Esophagus mucosa (tissue), 1 donor: ENCODE data around the gene CCDC170. TPM values are rescaled to one million over a fixed set of nuclear protein-coding genes. Genes with fewer than 3 reads are reported as not detected.

ENCODE experiments used
- ATAC-seq: fragments of 200-7000 bp; cut with Tn5 transposase; one replicate; pipeline ENCODE4 v1.9.1; 2020
- total RNA-seq: library from RNA; stranded (reverse); gene quantifications from one replicate; pipeline ENCODE4 v1.2.4, GENCODE V29; 2023
- donor health status: DM: yes; HTN: yes; CAD: no.

CCDC170 gene
- total RNA-seq, 1 donor from 2014 or later, result 0.04 TPM

DNA sequence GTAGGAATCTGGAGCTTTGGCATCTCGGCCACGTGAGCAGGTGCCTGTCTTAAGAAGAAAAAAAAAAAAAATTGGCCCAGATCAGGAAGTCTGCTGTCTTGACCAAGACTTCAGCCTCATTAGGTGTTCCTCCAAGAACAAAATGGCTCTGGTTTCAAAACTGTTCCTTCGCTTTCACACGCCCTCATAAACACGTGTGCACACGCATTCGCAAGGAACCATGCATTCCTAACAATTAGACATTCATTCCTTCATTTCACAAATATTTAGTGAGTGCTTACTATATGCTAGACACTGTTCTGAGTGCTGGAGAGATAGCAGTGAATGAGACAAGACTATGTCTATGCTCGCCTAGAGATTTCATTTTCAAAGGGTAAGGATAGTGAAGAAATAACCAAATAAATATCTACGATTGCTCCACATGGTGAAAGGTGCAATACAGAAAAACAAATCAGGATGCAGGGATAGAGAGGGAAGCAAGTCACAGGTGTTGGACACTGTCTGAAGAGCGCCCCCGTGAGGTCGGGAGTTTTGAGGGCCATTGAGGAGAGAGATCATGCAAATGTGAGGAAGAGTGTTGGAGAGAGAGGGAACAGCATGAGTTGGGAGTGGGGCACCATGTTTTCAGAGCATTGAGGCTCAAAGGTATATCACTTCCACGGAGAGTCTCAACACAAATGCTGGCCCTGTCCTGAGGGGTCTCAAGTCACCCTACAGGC lies 53.3 kb downstream of the CCDC170 start:
- no peak for ATAC-seq

GRCh38 chr6:151548201-151548600 lies 54.4 kb downstream of the CCDC170 start:
- no peak for ATAC-seq

DNA sequence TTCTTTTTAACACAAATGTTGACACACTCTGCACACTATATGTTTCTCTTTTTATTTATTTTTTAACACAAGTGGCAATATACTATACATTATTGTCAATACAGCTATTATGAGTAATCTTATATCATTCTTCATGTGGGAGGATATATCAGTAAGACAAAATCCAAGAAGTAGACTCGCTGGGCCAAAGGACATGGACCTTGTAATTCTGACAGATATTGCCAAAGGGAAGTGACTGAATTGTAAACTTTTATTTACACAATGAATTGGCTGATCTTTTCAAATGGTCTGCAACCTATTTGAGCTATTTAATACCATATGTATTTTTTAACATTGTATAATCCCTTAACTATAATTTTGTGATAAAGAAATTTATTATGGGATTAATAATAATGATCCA lies 56.0 kb downstream of the CCDC170 start:
- ATAC-seq, result no peak

DNA sequence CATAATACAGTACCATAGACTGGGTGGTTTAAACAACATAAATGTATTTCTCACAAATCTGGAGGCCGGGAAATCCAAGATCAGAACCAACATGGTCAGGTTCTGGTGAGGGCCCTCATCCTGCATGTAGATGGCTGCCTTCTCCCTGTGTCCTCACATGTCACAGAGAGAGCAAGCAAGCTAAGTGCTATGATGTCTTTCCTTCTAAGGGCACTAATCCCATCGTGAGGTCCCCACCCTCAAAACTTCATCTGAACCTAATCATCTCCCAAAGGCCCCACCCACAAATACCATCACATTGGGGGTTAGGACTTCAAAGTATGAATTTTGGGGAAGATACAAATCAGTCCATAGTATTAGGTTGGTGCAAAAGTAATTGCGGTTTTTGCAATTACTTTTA lies 56.8 kb downstream of the CCDC170 start:
- no peak for ATAC-seq

DNA sequence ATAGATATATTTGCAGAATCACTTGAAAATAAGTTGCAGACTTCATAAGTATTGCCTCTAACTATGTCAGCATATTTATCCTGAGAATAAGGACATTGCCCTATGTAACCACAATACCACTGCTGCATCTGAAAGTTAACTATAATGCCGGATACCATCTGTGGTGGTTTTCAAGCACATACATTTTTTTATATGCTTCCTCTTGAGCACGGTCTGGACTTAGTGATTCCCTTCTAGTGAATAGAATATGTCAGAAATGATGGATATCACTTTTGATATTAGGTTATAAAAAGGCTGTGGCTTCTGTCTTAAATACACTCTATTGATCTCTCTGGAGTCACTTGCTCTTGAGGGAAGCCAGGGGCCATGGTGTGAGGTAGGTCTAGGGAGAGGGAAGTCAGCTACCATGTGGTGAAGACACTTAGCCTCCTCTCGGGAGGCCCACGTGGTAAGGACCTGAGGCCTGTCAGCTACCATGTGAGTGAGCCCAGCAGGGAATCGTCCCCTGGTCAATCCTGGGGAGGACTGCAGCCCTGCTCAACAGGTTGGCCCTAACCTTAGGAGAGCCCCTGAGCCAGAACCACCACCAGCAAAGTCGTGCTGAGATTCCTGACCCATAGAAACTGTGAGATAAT lies 57.5 kb downstream of the CCDC170 start:
- no peak for ATAC-seq

DNA sequence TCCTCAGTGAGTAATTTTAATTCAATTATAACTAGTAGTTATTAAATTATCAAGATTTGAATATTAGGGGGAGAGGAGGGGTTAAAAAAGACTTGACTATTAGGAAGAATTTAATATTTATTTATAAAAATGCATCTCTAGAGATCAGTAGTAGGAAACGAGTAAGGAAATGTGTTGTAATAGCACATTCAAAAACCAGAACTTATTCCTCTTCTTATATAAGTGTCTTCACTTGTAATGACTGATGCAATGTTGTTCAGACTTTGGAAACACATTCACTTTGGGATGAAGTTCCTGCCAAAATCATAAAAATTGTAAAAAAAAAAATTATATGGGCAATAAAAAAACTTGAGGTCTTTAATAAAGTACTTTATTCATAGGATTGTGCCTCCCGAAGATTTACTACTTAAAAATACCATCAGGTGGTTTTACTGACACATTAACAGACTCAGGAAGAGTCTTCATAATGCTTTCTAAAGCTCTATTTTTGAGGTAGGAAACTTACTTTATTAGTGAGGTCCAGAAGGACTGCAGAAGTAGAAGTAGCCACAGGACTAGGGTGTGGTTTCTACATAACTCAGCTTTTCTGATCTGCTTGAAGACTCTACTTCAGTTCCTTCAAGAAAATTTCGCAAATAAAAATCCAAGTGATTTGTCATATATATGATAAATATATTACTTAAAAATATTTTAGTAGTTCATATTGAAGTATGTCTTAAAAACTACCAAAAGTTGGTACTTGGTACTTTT lies 59.8 kb downstream of the CCDC170 start:
- no peak for ATAC-seq

GRCh38 chr6:151561238-151561637 lies 67.4 kb downstream of the CCDC170 start:
- no peak for ATAC-seq

DNA sequence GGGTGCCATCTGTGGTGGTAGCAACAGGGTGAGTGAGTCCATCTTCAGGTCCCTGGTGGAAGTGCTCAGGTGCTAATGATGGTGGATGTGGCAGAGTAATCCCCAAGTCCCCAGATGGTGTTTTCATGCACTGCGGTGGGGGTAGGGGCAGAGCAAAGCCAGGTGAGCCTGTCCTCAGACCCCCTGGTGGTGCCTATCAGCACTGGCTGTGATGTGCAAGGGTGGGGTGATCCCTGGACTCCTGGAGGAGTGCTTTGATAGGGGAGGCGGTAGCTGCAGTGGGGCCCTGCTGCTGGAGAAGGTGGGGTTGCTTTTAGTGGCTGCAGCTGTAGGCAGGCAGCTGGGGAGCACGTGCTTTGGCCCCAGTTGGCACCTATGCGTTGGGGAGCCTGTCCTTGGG lies 70.8 kb downstream of the CCDC170 start:
- no peak for ATAC-seq

DNA sequence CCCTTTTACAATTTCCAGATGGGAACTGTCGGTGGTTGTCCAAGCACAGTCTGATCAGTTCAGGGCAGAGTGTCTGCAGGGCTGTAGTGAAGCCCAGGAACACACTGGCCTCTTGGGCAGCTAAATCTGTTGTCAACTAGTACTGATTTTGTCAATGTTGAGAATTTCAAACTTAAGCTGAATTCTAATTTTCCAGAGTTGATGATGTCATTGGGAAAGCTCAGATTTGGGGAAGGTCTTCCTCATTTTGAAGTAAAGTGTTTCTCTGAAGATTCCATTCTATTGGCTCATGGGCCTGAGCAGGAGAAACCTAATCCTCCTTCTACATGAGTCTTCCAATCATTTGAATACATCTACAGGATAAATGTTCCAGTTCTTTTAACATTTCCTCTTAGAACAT lies 72.1 kb downstream of the CCDC170 start:
- ATAC-seq, result no peak

DNA sequence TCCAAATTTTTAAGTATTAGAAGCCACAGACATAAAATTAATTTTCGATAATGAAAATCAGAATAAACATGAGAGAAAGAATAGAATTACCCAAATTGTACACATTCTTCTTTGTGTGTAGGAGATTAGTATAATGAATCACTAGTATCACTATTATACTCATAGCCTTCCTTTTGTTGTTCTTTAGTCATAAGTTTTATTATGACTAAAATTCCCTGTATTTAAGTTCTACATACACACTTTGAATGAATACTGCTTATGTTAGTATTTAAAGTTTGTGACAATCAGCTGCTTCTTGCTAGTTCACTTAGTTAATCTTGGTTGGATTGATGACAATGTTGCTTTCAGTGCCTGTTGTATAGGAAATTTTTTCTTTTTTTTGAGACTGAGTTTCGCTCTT lies 72.7 kb downstream of the CCDC170 start:
- peak; percentile 50 for ATAC-seq

GRCh38 chr6:151576633-151577032 lies 82.8 kb downstream of the CCDC170 start:
- no peak for ATAC-seq

GRCh38 chr6:151577257-151577656 lies 83.4 kb downstream of the CCDC170 start:
- ATAC-seq, result no peak

DNA sequence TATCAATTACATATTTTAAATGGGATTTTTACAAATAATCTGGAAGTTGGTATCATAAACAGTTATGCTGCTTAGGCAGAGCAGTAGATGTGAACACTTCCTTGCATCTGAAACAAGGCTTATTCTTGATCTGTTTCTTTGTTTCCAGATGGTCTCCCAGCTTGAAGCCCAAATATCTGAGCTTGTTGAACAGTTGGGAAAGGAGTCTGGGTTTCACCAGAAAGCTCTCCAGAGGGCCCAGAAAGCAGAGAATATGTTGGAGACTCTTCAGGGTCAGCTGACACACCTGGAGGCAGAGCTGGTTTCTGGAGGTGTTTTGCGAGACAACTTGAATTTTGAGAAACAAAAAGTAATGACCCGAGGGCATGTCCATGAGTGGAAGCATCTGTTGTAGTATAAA lies 91.9 kb downstream of the CCDC170 start:
- ATAC-seq, result no peak

GRCh38 chr6:151589667-151590066 lies 95.8 kb downstream of the CCDC170 start:
- no peak for ATAC-seq

DNA sequence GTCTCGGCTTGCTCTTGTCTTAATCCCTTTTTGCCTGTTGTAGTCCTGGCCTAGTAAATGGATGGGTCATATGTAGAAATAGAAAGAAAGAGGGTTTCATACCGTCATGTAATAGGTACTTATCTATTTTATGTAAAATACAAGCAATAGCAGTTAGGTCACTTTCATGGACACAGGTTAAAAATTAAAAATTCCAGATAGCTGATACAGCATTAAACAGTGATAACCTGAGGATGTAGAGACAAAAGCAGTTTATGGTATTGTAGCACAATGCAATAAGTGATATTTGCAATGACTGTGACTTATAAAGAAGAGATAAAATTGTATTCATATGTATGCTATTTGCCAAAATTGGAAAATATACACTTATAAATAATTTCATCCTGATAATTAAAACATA lies 96.9 kb downstream of the CCDC170 start:
- no peak for ATAC-seq

DNA sequence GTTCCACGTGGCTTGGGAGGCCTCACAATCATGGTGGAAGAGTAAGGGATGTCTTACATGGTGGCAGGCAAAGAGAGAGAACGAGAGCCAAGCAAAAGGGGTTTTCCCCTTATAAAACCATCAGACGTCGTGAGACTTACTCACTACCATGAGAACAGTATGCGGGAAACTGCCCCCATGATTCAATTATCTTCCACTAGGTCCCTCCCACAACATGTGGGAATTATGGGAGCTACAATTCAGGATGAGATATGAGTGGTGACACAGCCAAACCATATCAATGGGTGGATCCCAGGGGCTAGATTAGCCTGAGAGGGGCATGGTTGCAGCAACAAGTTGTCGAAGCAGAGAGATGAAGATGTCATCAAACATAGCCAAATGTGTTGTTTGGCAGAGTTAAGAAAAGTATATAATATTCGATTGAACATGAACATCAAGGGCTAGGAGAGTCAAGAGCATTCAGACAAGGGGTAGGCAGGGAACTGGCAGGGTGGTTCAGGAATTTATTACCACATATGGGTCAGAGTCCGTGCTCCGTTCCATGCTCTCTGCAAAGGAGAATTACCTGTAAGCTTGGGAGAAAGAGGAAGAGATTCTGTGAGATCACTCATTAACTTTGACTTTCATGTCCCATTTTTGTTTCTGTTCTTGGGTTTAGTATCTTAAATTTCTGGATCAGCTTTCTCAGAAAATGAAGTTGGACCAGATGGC lies 98.8 kb downstream of the CCDC170 start:
- no peak for ATAC-seq

DNA sequence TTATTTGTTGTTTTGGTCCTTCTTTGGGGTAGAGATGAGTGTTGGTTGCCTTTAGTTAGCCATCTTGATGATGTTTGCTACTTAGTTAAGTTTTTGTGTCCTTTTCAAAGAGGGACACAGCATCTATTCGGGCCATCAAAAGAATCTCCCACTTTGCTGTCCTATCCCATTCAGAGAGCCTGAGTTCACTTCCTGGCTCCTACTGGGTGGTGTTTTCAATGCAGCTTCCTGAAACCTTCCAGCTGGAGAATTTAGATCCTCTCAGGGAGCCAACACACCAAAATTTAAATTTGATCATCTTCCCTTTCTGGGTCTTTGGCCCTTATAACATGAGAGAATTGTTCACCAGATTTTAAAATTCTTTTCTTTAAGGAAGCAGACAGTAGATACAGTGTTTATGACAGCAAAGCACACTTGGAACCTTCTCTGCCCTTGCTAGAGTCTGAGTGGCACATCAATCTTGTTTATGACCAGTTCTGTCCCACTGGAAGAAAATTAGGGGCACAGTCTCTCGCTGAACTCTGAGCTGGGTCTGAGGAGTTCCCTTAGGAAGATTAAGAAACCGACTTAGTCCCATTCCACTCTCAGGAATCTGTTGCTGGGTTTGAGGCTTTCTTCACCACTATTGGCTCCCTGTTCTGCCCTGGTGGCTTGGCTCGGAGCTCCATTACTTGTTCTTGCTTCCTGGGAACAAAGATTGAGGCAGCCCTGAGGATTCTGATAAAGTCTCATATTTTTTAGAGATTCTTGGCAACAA lies 115.5 kb downstream of the CCDC170 start:
- ATAC-seq, result no peak

DNA sequence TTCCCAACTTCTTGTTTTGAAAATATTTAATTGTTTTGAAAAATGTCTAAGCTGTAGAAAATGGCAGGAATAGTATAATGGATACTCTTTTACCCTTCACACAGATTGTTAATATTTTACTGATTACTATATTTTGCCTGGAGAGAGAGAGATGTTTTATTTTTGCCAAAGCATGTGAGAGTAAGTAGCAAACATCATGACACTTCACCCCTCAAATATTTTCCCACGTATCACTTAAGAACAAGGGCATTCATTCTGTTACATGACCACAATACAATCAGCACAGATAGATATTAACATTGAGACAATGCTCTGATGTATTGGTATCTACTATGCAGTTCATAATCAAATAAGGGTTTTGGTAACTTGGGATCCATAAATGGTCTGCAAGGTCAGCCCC lies 116.5 kb downstream of the CCDC170 start:
- no peak for ATAC-seq

DNA sequence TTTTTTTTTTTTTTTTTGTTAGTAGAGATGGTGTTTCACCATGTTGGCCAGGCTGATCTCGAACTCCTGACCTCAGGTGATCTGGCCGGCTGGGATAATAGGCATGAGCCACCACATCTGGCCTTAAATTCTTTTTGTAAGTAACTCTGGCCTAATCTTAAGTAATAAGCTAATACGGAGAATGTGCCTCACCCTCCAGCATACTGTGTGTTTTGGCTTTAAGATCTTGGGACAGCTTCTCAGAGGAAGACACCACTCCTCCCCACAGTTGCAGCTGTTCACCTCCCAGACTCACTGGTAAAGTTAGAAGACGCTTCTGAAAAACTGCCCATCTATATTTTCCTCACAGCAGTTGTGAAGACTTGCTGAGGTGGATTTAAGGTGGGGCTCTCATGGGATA lies 120.8 kb downstream of the CCDC170 start:
- no peak for ATAC-seq

GRCh38 chr6:151616091-151616513 lies 122.3 kb downstream of the CCDC170 start:
- ATAC-seq, result no peak

DNA sequence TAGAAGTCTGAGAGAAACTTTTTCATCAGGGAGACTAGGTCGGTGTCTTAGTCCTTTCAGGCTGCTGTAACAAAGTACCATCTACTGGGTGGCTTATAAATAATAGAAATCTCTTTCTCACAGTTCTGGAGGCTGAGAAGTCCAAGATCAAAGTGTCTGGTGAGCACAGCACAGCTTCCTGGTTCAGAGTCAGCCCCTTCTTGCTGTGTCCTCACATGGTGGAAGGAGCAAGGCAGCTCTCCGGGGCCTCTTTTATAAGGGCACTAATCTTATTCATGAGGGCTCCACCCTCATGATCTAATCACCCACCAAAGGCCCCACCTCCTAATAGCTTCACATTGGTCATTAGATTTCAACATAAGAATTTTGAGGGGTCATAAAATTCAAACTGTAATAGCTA lies 122.8 kb downstream of the CCDC170 start:
- no peak for ATAC-seq

DNA sequence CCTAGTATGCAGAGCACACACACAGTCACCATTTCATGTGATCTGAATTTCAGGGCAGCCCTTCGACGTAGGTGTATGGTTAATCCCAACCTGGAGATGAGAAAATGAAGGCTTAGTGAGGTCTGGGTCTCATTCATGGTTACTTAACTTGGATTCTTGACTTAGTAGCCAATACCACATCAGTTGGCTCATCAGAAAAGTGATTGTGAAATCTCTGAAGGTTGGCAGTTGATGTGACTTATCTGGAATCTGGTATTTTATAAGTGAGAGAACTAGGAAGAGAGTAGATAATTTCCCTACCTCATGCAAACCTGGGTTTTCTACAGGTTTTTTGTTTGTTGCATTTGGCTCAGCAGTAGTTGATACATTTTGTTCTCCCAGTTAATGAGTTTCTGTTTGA lies 123.7 kb downstream of the CCDC170 start:
- ATAC-seq, result no peak
